SK-N-SH treated with all-trans-retinoic acid at 6 μM for 48 hours (cell line): ENCODE measurements around the gene GTPBP8.

Experiments
- ATAC-seq: fragments of 200-7000 bp; cut with Tn5 transposase; 3 replicates; pipeline ENCODE4 v1.9.1; 2020; ENCODE audit warnings: mild to moderate bottlenecking, moderate library complexity
- BACH2 ChIP-seq: fragments of 250-450 bp; sonication (Bioruptor Pico); IDR thresholded peaks from 2 replicates; pipeline ENCODE4 v1.9.0; 2021; ENCODE audit warnings: mild to moderate bottlenecking, borderline replicate concordance
- CSDC2 ChIP-seq: fragments of 250-450 bp; sonication (Bioruptor Pico); IDR thresholded peaks from 2 replicates; pipeline ENCODE4 v1.5.0; 2020; ENCODE audit warnings: mild to moderate bottlenecking, moderate library complexity
- ESRRG ChIP-seq: fragments of 250-450 bp; sonication (Bioruptor Pico); IDR thresholded peaks from 2 replicates; pipeline ENCODE4 v1.6.1; 2021; ENCODE audit warnings: mild to moderate bottlenecking
- GLIS3 ChIP-seq: fragments of 250-450 bp; sonication (Bioruptor Pico); IDR thresholded peaks from 2 replicates; pipeline ENCODE4 v1.5.0; 2020; ENCODE audit warnings: mild to moderate bottlenecking, moderate library complexity
- ISL1 ChIP-seq: fragments of 250-450 bp; sonication (Bioruptor Pico); IDR thresholded peaks from 2 replicates; pipeline ENCODE4 v2.1.2; 2022; ENCODE audit warnings: mild to moderate bottlenecking, moderate library complexity
- OSR1 ChIP-seq: fragments of 250-450 bp; sonication (Bioruptor Pico); IDR thresholded peaks from 2 replicates; pipeline ENCODE4 v1.8.0; 2022; ENCODE audit warnings: moderate library complexity, mild to moderate bottlenecking, inconsistent platforms
- RARB ChIP-seq: fragments of 250-450 bp; sonication (Bioruptor Pico); IDR thresholded peaks from 2 replicates; pipeline ENCODE4 v1.8.0; 2021; ENCODE audit warnings: mild to moderate bottlenecking, moderate library complexity
- SNAI2 ChIP-seq: fragments of 250-450 bp; sonication (Bioruptor Pico); IDR thresholded peaks from 2 replicates; pipeline ENCODE4 v1.5.0; 2020; ENCODE audit warnings: mild to moderate bottlenecking, moderate library complexity
- TCF4 ChIP-seq: fragments of 250-450 bp; sonication (Bioruptor Pico); IDR thresholded peaks from 2 replicates; pipeline ENCODE4 v1.8.0; 2021; ENCODE audit warnings: mild to moderate bottlenecking, moderate library complexity, borderline replicate concordance
- TOX ChIP-seq: fragments of 250-450 bp; sonication (Bioruptor Pico); IDR thresholded peaks from 2 replicates; pipeline ENCODE4 v1.8.0; 2021; ENCODE audit warnings: mild to moderate bottlenecking, moderate library complexity, borderline replicate concordance
- ZC3H10 ChIP-seq: fragments of 250-450 bp; sonication (Bioruptor Pico); IDR thresholded peaks from 2 replicates; pipeline ENCODE4 v1.5.1; 2021; ENCODE audit warnings: mild to moderate bottlenecking, moderate library complexity
- ZFP3 ChIP-seq: fragments of 250-450 bp; sonication (Bioruptor Pico); IDR thresholded peaks from 2 replicates; pipeline ENCODE4 v1.5.0; 2020; ENCODE audit warnings: mild to moderate bottlenecking, moderate library complexity
- ZFP30 ChIP-seq: fragments of 450-650 bp; formaldehyde crosslinking; IDR thresholded peaks from 2 replicates; pipeline ENCODE4 v1.5.0; 2022; ENCODE audit warnings: mild to moderate bottlenecking, moderate library complexity
- ZNF565 ChIP-seq: fragments of 450-650 bp; formaldehyde crosslinking; conservative IDR thresholded peaks from 2 replicates; pipeline ENCODE4 v1.5.0; 2020; ENCODE audit warnings: low read depth, mild to moderate bottlenecking, moderate library complexity
- ZNF70 ChIP-seq: fragments of 450-650 bp; formaldehyde crosslinking; IDR thresholded peaks from 2 replicates; pipeline ENCODE4 v1.5.0; 2020; ENCODE audit warnings: mild to moderate bottlenecking, moderate library complexity
- ZNF8 ChIP-seq: fragments of 450-650 bp; formaldehyde crosslinking; IDR thresholded peaks from 2 replicates; pipeline ENCODE4 v1.5.0; 2020; ENCODE audit warnings: mild to moderate bottlenecking, moderate library complexity
- TF ChIP-seq, protein P1 (sequence below): fragments of 250-450 bp; sonication (Bioruptor Pico); IDR thresholded peaks from 2 replicates; pipeline ENCODE4 v1.5.1; 2020; ENCODE audit warnings: low read depth, mild to moderate bottlenecking, moderate library complexity
- TF ChIP-seq, protein P2 (sequence below): fragments of 250-450 bp; sonication (Bioruptor Pico); IDR thresholded peaks from 2 replicates; pipeline ENCODE4 v1.8.0; 2020; ENCODE audit warnings: mild to moderate bottlenecking, moderate library complexity, borderline replicate concordance
- TF ChIP-seq, protein P3 (sequence below): fragments of 250-450 bp; sonication (Bioruptor Pico); IDR thresholded peaks from 2 replicates; pipeline ENCODE4 v1.8.0; 2021; ENCODE audit warnings: low read depth, mild to moderate bottlenecking, moderate library complexity, borderline replicate concordance
- TF ChIP-seq, protein P4 (sequence below): fragments of 250-450 bp; sonication (Bioruptor Pico); IDR thresholded peaks from 2 replicates; pipeline ENCODE4 v1.5.1; 2021; ENCODE audit warnings: mild to moderate bottlenecking, moderate library complexity
- TF ChIP-seq, protein P5 (sequence below): fragments of 250-450 bp; sonication (Bioruptor Pico); IDR thresholded peaks from 2 replicates; pipeline ENCODE4 v1.5.0; 2020; ENCODE audit warnings: mild to moderate bottlenecking, moderate library complexity

GTPBP8 gene

DNA sequence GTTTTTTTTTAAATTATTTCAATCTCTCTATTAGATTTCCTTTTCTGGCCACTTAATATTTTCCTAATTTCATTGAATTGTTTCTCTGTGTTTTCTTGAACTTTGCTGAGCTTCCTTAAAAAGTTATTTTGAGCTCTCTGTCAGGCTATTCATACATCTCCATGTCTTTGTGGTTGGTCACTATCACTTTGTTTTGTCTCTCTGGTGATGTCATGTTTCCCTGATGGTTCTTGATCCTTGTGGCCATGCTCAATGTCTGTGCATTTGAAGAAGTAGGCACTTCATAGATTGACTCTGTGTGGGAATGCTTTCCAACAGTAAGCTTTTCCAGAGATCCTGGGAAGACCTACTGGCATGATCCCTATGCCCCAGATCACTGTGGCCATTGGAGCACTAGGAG is 34.4 kb upstream of the GTPBP8 start:
- ATAC-seq = no peak
- no peak for TF ChIP-seq ZNF565
- no peak for TF ChIP-seq BACH2
- no peak for TF ChIP-seq OSR1
- TF ChIP-seq CSDC2 (CRISPR knock-in tag) = no peak
- TF ChIP-seq, protein P1, sequence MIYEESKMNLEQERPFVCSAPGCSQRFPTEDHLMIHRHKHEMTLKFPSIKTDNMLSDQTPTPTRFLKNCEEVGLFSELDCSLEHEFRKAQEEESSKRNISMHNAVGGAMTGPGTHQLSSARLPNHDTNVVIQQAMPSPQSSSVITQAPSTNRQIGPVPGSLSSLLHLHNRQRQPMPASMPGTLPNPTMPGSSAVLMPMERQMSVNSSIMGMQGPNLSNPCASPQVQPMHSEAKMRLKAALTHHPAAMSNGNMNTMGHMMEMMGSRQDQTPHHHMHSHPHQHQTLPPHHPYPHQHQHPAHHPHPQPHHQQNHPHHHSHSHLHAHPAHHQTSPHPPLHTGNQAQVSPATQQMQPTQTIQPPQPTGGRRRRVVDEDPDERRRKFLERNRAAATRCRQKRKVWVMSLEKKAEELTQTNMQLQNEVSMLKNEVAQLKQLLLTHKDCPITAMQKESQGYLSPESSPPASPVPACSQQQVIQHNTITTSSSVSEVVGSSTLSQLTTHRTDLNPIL (CRISPR knock-in tag) = no peak
- no peak for TF ChIP-seq ZC3H10
- no peak for TF ChIP-seq TOX (CRISPR knock-in tag)
- TF ChIP-seq ISL1 (CRISPR knock-in tag) = no peak
- TF ChIP-seq, protein P2, sequence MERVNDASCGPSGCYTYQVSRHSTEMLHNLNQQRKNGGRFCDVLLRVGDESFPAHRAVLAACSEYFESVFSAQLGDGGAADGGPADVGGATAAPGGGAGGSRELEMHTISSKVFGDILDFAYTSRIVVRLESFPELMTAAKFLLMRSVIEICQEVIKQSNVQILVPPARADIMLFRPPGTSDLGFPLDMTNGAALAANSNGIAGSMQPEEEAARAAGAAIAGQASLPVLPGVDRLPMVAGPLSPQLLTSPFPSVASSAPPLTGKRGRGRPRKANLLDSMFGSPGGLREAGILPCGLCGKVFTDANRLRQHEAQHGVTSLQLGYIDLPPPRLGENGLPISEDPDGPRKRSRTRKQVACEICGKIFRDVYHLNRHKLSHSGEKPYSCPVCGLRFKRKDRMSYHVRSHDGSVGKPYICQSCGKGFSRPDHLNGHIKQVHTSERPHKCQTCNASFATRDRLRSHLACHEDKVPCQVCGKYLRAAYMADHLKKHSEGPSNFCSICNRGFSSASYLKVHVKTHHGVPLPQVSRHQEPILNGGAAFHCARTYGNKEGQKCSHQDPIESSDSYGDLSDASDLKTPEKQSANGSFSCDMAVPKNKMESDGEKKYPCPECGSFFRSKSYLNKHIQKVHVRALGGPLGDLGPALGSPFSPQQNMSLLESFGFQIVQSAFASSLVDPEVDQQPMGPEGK (CRISPR knock-in tag) = no peak
- TF ChIP-seq, protein P3, sequence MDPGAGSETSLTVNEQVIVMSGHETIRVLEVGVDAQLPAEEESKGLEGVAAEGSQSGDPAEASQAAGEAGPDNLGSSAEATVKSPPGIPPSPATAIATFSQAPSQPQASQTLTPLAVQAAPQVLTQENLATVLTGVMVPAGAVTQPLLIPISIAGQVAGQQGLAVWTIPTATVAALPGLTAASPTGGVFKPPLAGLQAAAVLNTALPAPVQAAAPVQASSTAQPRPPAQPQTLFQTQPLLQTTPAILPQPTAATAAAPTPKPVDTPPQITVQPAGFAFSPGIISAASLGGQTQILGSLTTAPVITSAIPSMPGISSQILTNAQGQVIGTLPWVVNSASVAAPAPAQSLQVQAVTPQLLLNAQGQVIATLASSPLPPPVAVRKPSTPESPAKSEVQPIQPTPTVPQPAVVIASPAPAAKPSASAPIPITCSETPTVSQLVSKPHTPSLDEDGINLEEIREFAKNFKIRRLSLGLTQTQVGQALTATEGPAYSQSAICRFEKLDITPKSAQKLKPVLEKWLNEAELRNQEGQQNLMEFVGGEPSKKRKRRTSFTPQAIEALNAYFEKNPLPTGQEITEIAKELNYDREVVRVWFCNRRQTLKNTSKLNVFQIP = no peak
- no peak for TF ChIP-seq ZNF70 (CRISPR knock-in tag)
- TF ChIP-seq, protein P4, sequence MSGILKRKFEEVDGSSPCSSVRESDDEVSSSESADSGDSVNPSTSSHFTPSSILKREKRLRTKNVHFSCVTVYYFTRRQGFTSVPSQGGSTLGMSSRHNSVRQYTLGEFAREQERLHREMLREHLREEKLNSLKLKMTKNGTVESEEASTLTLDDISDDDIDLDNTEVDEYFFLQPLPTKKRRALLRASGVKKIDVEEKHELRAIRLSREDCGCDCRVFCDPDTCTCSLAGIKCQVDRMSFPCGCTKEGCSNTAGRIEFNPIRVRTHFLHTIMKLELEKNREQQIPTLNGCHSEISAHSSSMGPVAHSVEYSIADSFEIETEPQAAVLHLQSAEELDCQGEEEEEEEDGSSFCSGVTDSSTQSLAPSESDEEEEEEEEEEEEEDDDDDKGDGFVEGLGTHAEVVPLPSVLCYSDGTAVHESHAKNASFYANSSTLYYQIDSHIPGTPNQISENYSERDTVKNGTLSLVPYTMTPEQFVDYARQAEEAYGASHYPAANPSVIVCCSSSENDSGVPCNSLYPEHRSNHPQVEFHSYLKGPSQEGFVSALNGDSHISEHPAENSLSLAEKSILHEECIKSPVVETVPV (CRISPR knock-in tag) = no peak
- no peak for TF ChIP-seq TCF4 (CRISPR knock-in tag)
- no peak for TF ChIP-seq RARB
- TF ChIP-seq GLIS3 (CRISPR knock-in tag) = no peak
- TF ChIP-seq, protein P5, sequence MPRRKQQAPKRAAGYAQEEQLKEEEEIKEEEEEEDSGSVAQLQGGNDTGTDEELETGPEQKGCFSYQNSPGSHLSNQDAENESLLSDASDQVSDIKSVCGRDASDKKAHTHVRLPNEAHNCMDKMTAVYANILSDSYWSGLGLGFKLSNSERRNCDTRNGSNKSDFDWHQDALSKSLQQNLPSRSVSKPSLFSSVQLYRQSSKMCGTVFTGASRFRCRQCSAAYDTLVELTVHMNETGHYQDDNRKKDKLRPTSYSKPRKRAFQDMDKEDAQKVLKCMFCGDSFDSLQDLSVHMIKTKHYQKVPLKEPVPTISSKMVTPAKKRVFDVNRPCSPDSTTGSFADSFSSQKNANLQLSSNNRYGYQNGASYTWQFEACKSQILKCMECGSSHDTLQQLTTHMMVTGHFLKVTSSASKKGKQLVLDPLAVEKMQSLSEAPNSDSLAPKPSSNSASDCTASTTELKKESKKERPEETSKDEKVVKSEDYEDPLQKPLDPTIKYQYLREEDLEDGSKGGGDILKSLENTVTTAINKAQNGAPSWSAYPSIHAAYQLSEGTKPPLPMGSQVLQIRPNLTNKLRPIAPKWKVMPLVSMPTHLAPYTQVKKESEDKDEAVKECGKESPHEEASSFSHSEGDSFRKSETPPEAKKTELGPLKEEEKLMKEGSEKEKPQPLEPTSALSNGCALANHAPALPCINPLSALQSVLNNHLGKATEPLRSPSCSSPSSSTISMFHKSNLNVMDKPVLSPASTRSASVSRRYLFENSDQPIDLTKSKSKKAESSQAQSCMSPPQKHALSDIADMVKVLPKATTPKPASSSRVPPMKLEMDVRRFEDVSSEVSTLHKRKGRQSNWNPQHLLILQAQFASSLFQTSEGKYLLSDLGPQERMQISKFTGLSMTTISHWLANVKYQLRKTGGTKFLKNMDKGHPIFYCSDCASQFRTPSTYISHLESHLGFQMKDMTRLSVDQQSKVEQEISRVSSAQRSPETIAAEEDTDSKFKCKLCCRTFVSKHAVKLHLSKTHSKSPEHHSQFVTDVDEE = no peak
- TF ChIP-seq ESRRG (CRISPR knock-in tag) = no peak
- no peak for TF ChIP-seq ZFP3
- no peak for TF ChIP-seq ZFP30 (CRISPR knock-in tag)
- TF ChIP-seq ZNF8 (CRISPR knock-in tag) = no peak

DNA sequence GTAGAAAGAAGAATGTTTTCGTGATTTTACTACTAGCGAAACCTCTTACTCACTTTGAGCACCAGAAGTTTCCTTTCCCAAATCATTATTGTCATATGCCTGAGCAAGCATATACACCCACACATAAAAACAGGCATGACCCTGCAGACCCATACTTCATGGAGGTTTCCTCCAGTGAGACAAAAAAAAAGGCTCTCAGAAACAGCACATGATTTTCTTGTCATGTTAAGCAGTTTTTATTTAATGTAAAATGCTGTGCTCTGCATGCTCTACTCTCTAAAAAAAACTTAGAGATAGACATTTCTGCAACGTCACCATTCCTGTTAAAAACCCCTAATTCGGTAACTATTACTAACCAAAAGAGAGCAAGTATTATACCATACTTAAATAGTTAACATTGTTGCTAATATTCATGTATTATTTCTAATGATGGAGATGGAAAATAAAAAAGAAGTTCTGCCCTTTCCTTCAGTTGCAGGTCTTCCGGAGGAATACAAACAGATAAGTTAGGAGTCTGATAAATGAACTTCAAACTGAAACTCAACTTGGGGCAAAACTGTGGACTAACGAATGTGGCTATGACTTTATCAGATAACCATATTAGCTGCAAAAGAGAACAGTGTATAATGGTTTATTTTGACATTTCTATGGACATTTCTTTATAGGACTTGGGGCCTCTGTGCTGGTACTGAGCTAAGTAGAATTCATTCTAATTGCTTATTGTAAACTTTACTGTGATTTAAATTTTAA is 31.8 kb upstream of the GTPBP8 start:
- no peak for TF ChIP-seq TOX (CRISPR knock-in tag)
- TF ChIP-seq SNAI2 (CRISPR knock-in tag) = no peak
- TF ChIP-seq ZNF565 = no peak
- TF ChIP-seq, protein P2 (CRISPR knock-in tag) = no peak
- ATAC-seq = no peak
